H1 (cell line): ENCODE measurements around the gene WEE1. TPM values are rescaled to one million over a fixed set of nuclear protein-coding genes. Genes with fewer than 3 reads are reported as not detected.

ENCODE experiments used
- CTCF ChIA-PET: fragments of 300-600 bp; sonication (Branson Sonifier 250); formaldehyde crosslinking; loops from one replicate; lab custom pipeline; 2021; ENCODE audit not compliant: partially characterized antibody; lab: Charles Lee
- POLR2A ChIA-PET: fragments of 300-600 bp; sonication (Branson Sonifier 250); formaldehyde crosslinking; loops from one replicate; lab custom pipeline; 2021; ENCODE audit warnings: inconsistent platforms; ENCODE audit not compliant: partially characterized antibody; lab: Charles Lee
- DNase-seq, 2 experiments: peaks; one replicate each; pipeline versions ENCODE4 v3.0.0 to v3.0.0-alpha.2; 2010 to 2022; ENCODE audit warnings: low spot score in 2 of 2, low read depth in 1 of 2, mixed read lengths in 1 of 2
- FAIRE-seq: peaks from 2 replicates; lab custom pipeline; 2011; peaks lifted over from hg19 to GRCh38; lab: Jason Lieb, UNC
- H2AFZ ChIP-seq: 2 replicates; pipeline ENCODE4 v1.8.1; 2012; ENCODE audit warnings: low read length, inconsistent platforms
- H2AK5ac ChIP-seq: 2 replicates; pipeline ENCODE4 v1.6.1; 2013; ENCODE audit warnings: low read depth, low read length
- H2BK120ac ChIP-seq: replicated peaks from 2 replicates; pipeline ENCODE3; 2013; ENCODE audit warnings: low read depth, low read length, inconsistent platforms
- H2BK12ac ChIP-seq: 2 replicates; pipeline ENCODE4 v1.6.1; 2013; ENCODE audit warnings: low read depth, low read length
- H2BK15ac ChIP-seq: 2 replicates; pipeline ENCODE4 v1.6.1; 2013; ENCODE audit warnings: low read length
- H2BK20ac ChIP-seq: 2 replicates; pipeline ENCODE4 v1.6.1; 2013; ENCODE audit warnings: low read length
- H2BK5ac ChIP-seq: 2 replicates; pipeline ENCODE4 v1.6.1; 2013; ENCODE audit warnings: low read depth, low read length
- H3K14ac ChIP-seq: 2 replicates; pipeline ENCODE4 v1.6.1; 2013; ENCODE audit warnings: inconsistent platforms; ENCODE audit not compliant: insufficient read length
- H3K18ac ChIP-seq: 2 replicates; pipeline ENCODE4 v1.6.1; 2013; ENCODE audit warnings: low read length; ENCODE audit errors: extremely low read depth
- H3K23ac ChIP-seq: 2 replicates; pipeline ENCODE4 v1.6.1; 2013; ENCODE audit warnings: inconsistent platforms; ENCODE audit not compliant: insufficient read length
- H3K23me2 ChIP-seq: 2 replicates; pipeline ENCODE4 v1.6.1; 2013; ENCODE audit warnings: low read depth, low read length
- H3K27ac ChIP-seq: 2 replicates; pipeline ENCODE4 v1.6.1; 2011; ENCODE audit warnings: low read depth, low read length, inconsistent platforms
- H3K27me3 ChIP-seq, 4 experiments: replicated peaks in 1 of 4; 1 replicate in 1 of 4; 2 replicates in 3 of 4; pipeline versions ENCODE4 v1.6.1 to v1.8.1; 2011 to 2013; ENCODE audit warnings: low read length in 3 of 4, mild to moderate bottlenecking in 3 of 4, inconsistent platforms in 2 of 4, mixed read lengths in 2 of 4, moderate library complexity in 1 of 4; ENCODE audit not compliant: control insufficient read depth in 3 of 4, insufficient read depth in 3 of 4; ENCODE audit errors: extremely low read depth in 1 of 4
- H3K36me3 ChIP-seq, 4 experiments: 2 replicates each; pipeline versions ENCODE4 v1.6.1 to v1.8.1; 2011 to 2013; ENCODE audit warnings: mild to moderate bottlenecking in 4 of 4, low read length in 3 of 4, moderate library complexity in 2 of 4, control low read depth in 1 of 4, inconsistent platforms in 1 of 4; ENCODE audit not compliant: insufficient read depth in 4 of 4, control insufficient read depth in 2 of 4
- H3K4ac ChIP-seq: replicated peaks from 2 replicates; pipeline ENCODE3; 2013; ENCODE audit warnings: low read length, low read depth, mixed read lengths, inconsistent platforms; ENCODE audit not compliant: insufficient read length
- H3K4me1 ChIP-seq, 4 experiments: replicated peaks in 1 of 4; 1 replicate in 1 of 4; 2 replicates in 3 of 4; pipeline versions ENCODE4 v1.6.1 to v1.8.1; 2011 to 2013; ENCODE audit warnings: low read length in 3 of 4, inconsistent platforms in 2 of 4, mixed read lengths in 1 of 4; ENCODE audit not compliant: insufficient read depth in 4 of 4, control insufficient read depth in 3 of 4
- H3K4me2 ChIP-seq, 2 experiments: 2 replicates each; pipeline versions ENCODE4 v1.6.1 to v1.8.1; 2011 to 2013; ENCODE audit warnings: low read depth in 2 of 2, low read length in 2 of 2, control low read depth in 1 of 2, inconsistent platforms in 1 of 2, mild to moderate bottlenecking in 1 of 2; ENCODE audit not compliant: insufficient read depth in 1 of 2
- H3K4me3 ChIP-seq, 4 experiments: fragments of 200-600, 300-600 bp in 1 of 4; sonication (generic), shearing (Covaris generic), sonication (Bioruptor Twin) in 1 of 4; 2 replicates each; pipeline versions ENCODE4 v1.5.1 to v1.8.1; 2011 to 2016; ENCODE audit warnings: low read length in 4 of 4, low read depth in 3 of 4, control low read depth in 2 of 4, inconsistent platforms in 2 of 4, mild to moderate bottlenecking in 2 of 4, mixed read lengths in 1 of 4, moderate library complexity in 1 of 4; ENCODE audit not compliant: insufficient read depth in 2 of 4; ENCODE audit errors: extremely low read depth in 1 of 4
- H3K56ac ChIP-seq: replicated peaks from 2 replicates; pipeline ENCODE3; 2013; ENCODE audit warnings: low read depth, mild to moderate bottlenecking, mixed read lengths, low read length, inconsistent platforms; ENCODE audit not compliant: insufficient read length
- H3K79me1 ChIP-seq: 2 replicates; pipeline ENCODE4 v1.6.1; 2013; ENCODE audit warnings: low read depth, low read length, control low read depth
- H3K79me2 ChIP-seq, 2 experiments: 2 replicates each; pipeline versions ENCODE4 v1.6.1 to v1.8.1; 2012 to 2013; ENCODE audit warnings: low read length in 2 of 2, mild to moderate bottlenecking in 2 of 2, inconsistent platforms in 1 of 2; ENCODE audit not compliant: insufficient read depth in 2 of 2, control insufficient read depth in 1 of 2
- H3K9ac ChIP-seq, 4 experiments: replicated peaks in 1 of 4; 1 replicate in 1 of 4; 2 replicates in 3 of 4; pipeline versions ENCODE4 v1.6.1 to v1.8.1; 2011 to 2013; ENCODE audit warnings: low read depth in 3 of 4, low read length in 3 of 4, control low read depth in 2 of 4, mild to moderate bottlenecking in 2 of 4, moderate library complexity in 2 of 4, inconsistent platforms in 1 of 4; ENCODE audit errors: extremely low read depth in 1 of 4
- H3K9me3 ChIP-seq, 2 experiments: 2 replicates each; pipeline versions ENCODE4 v1.6.1 to v1.8.1; 2012 to 2013; ENCODE audit warnings: mild to moderate bottlenecking in 2 of 2, moderate library complexity in 2 of 2, control low read depth in 1 of 2, inconsistent platforms in 1 of 2, low read depth in 1 of 2, low read length in 1 of 2, mixed read lengths in 1 of 2; ENCODE audit not compliant: insufficient read depth in 2 of 2
- H4K20me1 ChIP-seq, 2 experiments: replicated peaks in 1 of 2; 2 replicates each; pipeline versions ENCODE3 to v1.8.1; 2011 to 2013; ENCODE audit warnings: inconsistent platforms in 2 of 2, low read length in 2 of 2, mild to moderate bottlenecking in 1 of 2; ENCODE audit not compliant: insufficient read depth in 2 of 2, control insufficient read depth in 1 of 2
- H4K5ac ChIP-seq: 2 replicates; pipeline ENCODE4 v1.6.1; 2013; ENCODE audit warnings: low read length, low read depth, mixed read lengths, inconsistent platforms; ENCODE audit not compliant: insufficient read length
- H4K8ac ChIP-seq: 2 replicates; pipeline ENCODE4 v1.8.0; 2013; ENCODE audit warnings: mild to moderate bottlenecking, moderate library complexity, low read length, inconsistent platforms; ENCODE audit not compliant: insufficient read depth; ENCODE audit errors: extremely low read depth
- H4K91ac ChIP-seq: replicated peaks from 2 replicates; pipeline ENCODE3; 2013; ENCODE audit warnings: low read length, mixed read lengths, inconsistent platforms; ENCODE audit not compliant: insufficient read length
- ASH2L ChIP-seq: fragments of 200-600, 300-600 bp; sonication (generic); IDR thresholded peaks from one replicate; pipeline ENCODE4 v1.7.1; 2017; ENCODE audit warnings: low read length
- EGR1 ChIP-seq: IDR thresholded peaks from 2 replicates; pipeline ENCODE4 v1.6.1; 2011; ENCODE audit warnings: low read depth, low read length, borderline replicate concordance
- FOSL1 ChIP-seq: IDR thresholded peaks from 2 replicates; pipeline ENCODE4 v1.6.1; 2011; ENCODE audit warnings: mild to moderate bottlenecking, low read depth, low read length, moderate library complexity; ENCODE audit not compliant: insufficient read depth
- JUN ChIP-seq: IDR thresholded peaks from 2 replicates; pipeline ENCODE4 v1.6.1; 2011; ENCODE audit warnings: low read depth, mild to moderate bottlenecking, improper control_type of control experiment, low read length
- JUND ChIP-seq: IDR thresholded peaks from 2 replicates; pipeline ENCODE4 v1.6.1; 2011; ENCODE audit warnings: mild to moderate bottlenecking, improper control_type of control experiment, low read length
- KDM4A ChIP-seq: IDR thresholded peaks from one replicate; pipeline ENCODE4 v1.7.1; 2012; ENCODE audit warnings: low read depth, mild to moderate bottlenecking, moderate library complexity, low read length, inconsistent platforms; ENCODE audit not compliant: severe bottlenecking
- MAFK ChIP-seq: IDR thresholded peaks from 2 replicates; pipeline ENCODE4 v1.6.1; 2012; ENCODE audit warnings: low read depth, mild to moderate bottlenecking, improper control_type of control experiment, low read length
- POLR2A ChIP-seq, 2 experiments: IDR thresholded peaks; 1 replicate in 1 of 2; 2 replicates in 1 of 2; pipeline ENCODE4 v1.6.1; 2011; ENCODE audit warnings: low read depth in 2 of 2, low read length in 2 of 2, mild to moderate bottlenecking in 2 of 2; ENCODE audit errors: control extremely low read depth in 1 of 2
- POLR2AphosphoS5 ChIP-seq: IDR thresholded peaks from 2 replicates; pipeline ENCODE4 v1.6.1; 2011; ENCODE audit warnings: low read depth, low read length
- WGBS, 2 experiments: shearing (Covaris generic) in 1 of 2; methylation state at CpG; one replicate each; pipeline versions ENCODE4 v1.1.6 to v1.1.7; 2013 to 2015; ENCODE audit warnings: low lambda C conversion rate in 2 of 2, mixed read lengths in 2 of 2, inconsistent platforms in 1 of 2, low coverage in 1 of 2, missing lambda C conversion rate in 1 of 2; ENCODE audit not compliant: insufficient replicate concordance in 2 of 2, insufficient coverage in 1 of 2, insufficient read length in 1 of 2; ENCODE audit errors: extremely low coverage in 1 of 2, missing lambda C conversion rate in 1 of 2; 5-methylcytosine and 5-hydroxymethylcytosine counted together
- polyA plus RNA-seq, 7 experiments: library from polyadenylated mRNA; depleted of rRNA in 3 of 7; stranded (reverse) in 5 of 7; unstranded in 2 of 7; fragments of >200 nt in 5 of 7; fragments of 200-250 nt in 2 of 7; gene quantifications; 1 replicate in 5 of 7; 2 replicates in 1 of 7; 4 replicates in 1 of 7; pipeline versions ENCODE4 v1.2.1 to v1.2.3, GENCODE V29; 2011 to 2013; ENCODE audit warnings: missing spikeins in 2 of 7, mixed read lengths in 2 of 7
- total RNA-seq: library from RNA; stranded (reverse); fragmentation: NEBNext Ultra II Directional; extraction: Animal tissue kit (Norgen Biotek cat#: 25700); gene quantifications from 2 replicates; pipeline ENCODE4 v1.2.1, GENCODE V29; 2021
- TF ChIP-seq, protein P1 (sequence below): IDR thresholded peaks from 2 replicates; pipeline ENCODE4 v1.6.1; 2011; ENCODE audit warnings: low read length, improper control_type of control experiment

Gene WEE1
- total and polyA plus RNA-seq, 2 of the 8 experiments (the other 6 are each of a cell fraction or from before 2014, with no cell fraction given), result 40.8 to 120 TPM

DNA sequence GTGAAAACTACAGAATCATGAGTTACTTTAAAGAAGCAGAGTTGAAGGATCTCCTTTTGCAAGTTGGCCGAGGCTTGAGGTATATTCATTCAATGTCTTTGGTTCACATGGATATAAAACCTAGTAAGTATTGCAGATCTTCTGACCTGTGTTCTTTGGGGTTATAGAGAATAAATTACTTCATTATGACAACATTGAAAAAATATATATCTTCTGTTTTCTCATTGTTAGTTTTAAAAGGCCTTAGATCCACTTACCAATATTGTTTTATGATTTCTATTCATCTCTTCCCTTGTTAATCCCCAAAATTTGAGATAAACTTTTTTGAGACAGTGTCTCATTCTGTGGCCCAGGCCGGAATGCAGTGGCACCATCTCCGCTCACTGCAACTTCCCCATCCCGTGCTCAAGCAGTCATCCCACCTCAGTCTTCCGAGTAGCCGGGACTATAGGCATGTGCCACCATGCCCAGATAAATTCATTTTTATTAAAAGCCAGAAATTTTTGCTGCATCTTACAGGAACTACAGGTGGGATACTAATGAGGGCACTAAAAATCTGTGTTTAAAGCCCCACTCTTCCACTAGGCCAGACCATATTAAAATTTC is 8.2 kb downstream of the WEE1 start:
- Histone ChIP-seq H2BK5ac (no peak overlapping the region), H3K9ac (no peak overlapping the region), H4K5ac (no peak overlapping the region), H4K91ac (no peak overlapping the region), H3K79me2 (peaks cover 6 to 48% of the 10 kb centered on the region in 2 experiments), H3K9me3 (no peaks in the 10 kb centered on the region), H3K36me3 (peaks cover 24 to 99% (median 79%) of the 10 kb centered on the region in 4 experiments), H3K4me3 (no peak overlapping the region), H2AFZ (no peak overlapping the region), H3K4me1 (peaks cover 0 to 5% (median 1%) of the 10 kb centered on the region in 4 experiments; a peak in 2 of 7 replicates), H3K18ac (no peak overlapping the region), H3K23ac (no peak overlapping the region), H3K27ac (no peak overlapping the region), H3K56ac (no peak overlapping the region), H2BK120ac (no peak overlapping the region), H3K27me3 (no peaks in the 10 kb centered on the region), H3K4ac (no peak overlapping the region), H3K23me2 (no peaks in the 10 kb centered on the region), H3K4me2 (no peak overlapping the region), H2BK15ac (no peak overlapping the region), H4K8ac (no peak overlapping the region), H4K20me1 (peaks cover 0 to 8% of the 10 kb centered on the region in 2 experiments), H2BK20ac (no peak overlapping the region), H3K79me1 (0 out of 2 replicates have a peak, but pooled peaks cover 2% of the 10 kb centered on the region), H2AK5ac (no peak overlapping the region), H3K14ac (no peak overlapping the region), H2BK12ac (no peak overlapping the region)
- WGBS, 2 experiments, result 93% methylated on average over 6 of the region's 6 CpGs; no CpG with 5 or more reads in 1 of the 2 experiments
- ChIA-PET CTCF (interaction anchor here (1.0 to 1.2 kb wide), 2 partner anchors 12 to 31 kb away, joined by 4 to 5 read pairs; no protein-coding TSS in a partner anchor), POLR2A (interaction anchor here (1.1 to 2.9 kb wide), 5 partner anchors 8 to 19 kb away, joined by 3 to 16 read pairs (median 5); partner anchors contain the start of gene WEE1)
- FAIRE-seq (no peak), DNase-seq (no peak)
- TF ChIP-seq, protein P1, sequence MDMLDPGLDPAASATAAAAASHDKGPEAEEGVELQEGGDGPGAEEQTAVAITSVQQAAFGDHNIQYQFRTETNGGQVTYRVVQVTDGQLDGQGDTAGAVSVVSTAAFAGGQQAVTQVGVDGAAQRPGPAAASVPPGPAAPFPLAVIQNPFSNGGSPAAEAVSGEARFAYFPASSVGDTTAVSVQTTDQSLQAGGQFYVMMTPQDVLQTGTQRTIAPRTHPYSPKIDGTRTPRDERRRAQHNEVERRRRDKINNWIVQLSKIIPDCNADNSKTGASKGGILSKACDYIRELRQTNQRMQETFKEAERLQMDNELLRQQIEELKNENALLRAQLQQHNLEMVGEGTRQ, result no peak
- TF ChIP-seq MAFK (no peak), POLR2AphosphoS5 (peak; percentile 53), JUN (no peak), JUND (no peak), FOSL1 (no peak), POLR2A (IDR thresholded peaks at IDR 0.05; ENCODE audit: control extremely low read depth in 1 of 2, low read depth in 2 of 2, low read length in 2 of 2) (peak in 1 of 2 experiments; percentile 68; a peak in 1 of 3 replicates), EGR1 (no peak), KDM4A (no peak), ASH2L (no peak)
